HepG2 (cell line): ENCODE data around the gene IQCE. TPM values are rescaled to one million over a fixed set of nuclear protein-coding genes. Genes with fewer than 3 reads are reported as not detected.
A peak's percentile ranks its signal among the peaks of the same experiment; 100 is the strongest.

Experiments used
- ASH2L ChIP-seq: fragments of 300-600, 200-600 bp; sonication (generic); IDR thresholded peaks from 2 replicates; pipeline ENCODE4 v1.7.0; 2017; ENCODE audit warnings: low read depth, mild to moderate bottlenecking, moderate library complexity, mixed read lengths, low read length; ENCODE audit not compliant: insufficient read length
- EZH2 ChIP-seq: conservative IDR thresholded peaks from 2 replicates; pipeline ENCODE4 v1.6.1; 2012; ENCODE audit warnings: mild to moderate bottlenecking, low read depth, low read length, moderate library complexity
- GABPB1 ChIP-seq: IDR thresholded peaks from 2 replicates; pipeline ENCODE4 v1.6.1; 2016; ENCODE audit warnings: mild to moderate bottlenecking, missing genetic modification reagents, moderate library complexity, missing compliant biosample characterization
- HMG20A ChIP-seq: IDR thresholded peaks from 2 replicates; pipeline ENCODE4 v1.6.1; 2016; ENCODE audit warnings: borderline replicate concordance
- JARID2 ChIP-seq: sonication (generic); formaldehyde crosslinking; IDR thresholded peaks from 2 replicates; pipeline ENCODE4 v1.8.1; 2023; ENCODE audit warnings: missing genetic modification reagents, inconsistent platforms; ENCODE audit not compliant: insufficient replicate concordance
- LCORL ChIP-seq, 2 experiments: fragments of 450-650 bp in 1 of 2; sonication (generic) in 1 of 2; formaldehyde crosslinking in 1 of 2; IDR thresholded peaks; 2 replicates each; pipeline versions ENCODE4 v1.5.0 to v1.6.1; 2017 to 2020; ENCODE audit warnings: antibody characterized with exemption in 1 of 2, missing genetic modification reagents in 1 of 2
- MATR3 ChIP-seq: sonication (generic); formaldehyde crosslinking; IDR thresholded peaks from 2 replicates; pipeline ENCODE4 v1.4.0; 2020; ENCODE audit warnings: missing genetic modification reagents
- MEF2D ChIP-seq: sonication (generic); formaldehyde crosslinking; IDR thresholded peaks from 2 replicates; pipeline ENCODE4 v1.5.1; 2020; ENCODE audit warnings: mild to moderate bottlenecking, missing genetic modification reagents
- MEIS1 ChIP-seq: sonication (generic); formaldehyde crosslinking; IDR thresholded peaks from 2 replicates; pipeline ENCODE4 v1.9.0; 2021; ENCODE audit warnings: mild to moderate bottlenecking, missing genetic modification reagents, moderate library complexity, borderline replicate concordance
- NFIC ChIP-seq: IDR thresholded peaks from 2 replicates; pipeline ENCODE4 v1.6.1; 2012; ENCODE audit warnings: mild to moderate bottlenecking, low read length, inconsistent platforms
- PAF1 ChIP-seq: IDR thresholded peaks from 2 replicates; pipeline ENCODE4 v1.6.1; 2016; ENCODE audit warnings: missing genetic modification reagents, missing compliant biosample characterization
- RAD21 ChIP-seq: fragments of 450-650 bp; formaldehyde crosslinking; IDR thresholded peaks from 2 replicates; pipeline ENCODE4 v1.5.0; 2020; ENCODE audit warnings: mild to moderate bottlenecking
- SAFB2 ChIP-seq: sonication (generic); formaldehyde crosslinking; IDR thresholded peaks from 2 replicates; pipeline ENCODE4 v1.5.1; 2020; ENCODE audit warnings: missing genetic modification reagents, low read depth, mild to moderate bottlenecking, borderline replicate concordance
- SAP130 ChIP-seq: IDR thresholded peaks from 2 replicates; pipeline ENCODE4 v1.6.1; 2016; ENCODE audit warnings: low read depth
- SMYD3 ChIP-seq: sonication (generic); formaldehyde crosslinking; IDR thresholded peaks from 2 replicates; pipeline ENCODE4 v1.8.1; 2023; ENCODE audit warnings: mild to moderate bottlenecking, missing genetic modification reagents
- SP4 ChIP-seq: sonication (generic); formaldehyde crosslinking; IDR thresholded peaks from 2 replicates; pipeline ENCODE4 v1.8.1; 2023; ENCODE audit warnings: mild to moderate bottlenecking, missing genetic modification reagents
- SRSF9 ChIP-seq: fragments of 200-400 bp; formaldehyde crosslinking; IDR thresholded peaks from 2 replicates; pipeline ENCODE4 v1.6.1; 2018; ENCODE audit warnings: borderline replicate concordance, mild to moderate bottlenecking, low read depth, low read length; ENCODE audit not compliant: insufficient read depth, poor library complexity, severe bottlenecking
- TCF12 ChIP-seq, 2 experiments: fragments of 450-650 bp in 1 of 2; sonication (generic) in 1 of 2; formaldehyde crosslinking in 1 of 2; IDR thresholded peaks; 2 replicates each; pipeline versions ENCODE4 v1.6.1 to v1.8.0; 2017 to 2022; ENCODE audit warnings: antibody characterized with exemption in 1 of 2, mild to moderate bottlenecking in 1 of 2, missing genetic modification reagents in 1 of 2, moderate library complexity in 1 of 2
- THRA ChIP-seq: sonication (generic); formaldehyde crosslinking; IDR thresholded peaks from 2 replicates; pipeline ENCODE4 v1.4.0; 2020; ENCODE audit warnings: missing genetic modification reagents, borderline replicate concordance
- TIGD3 ChIP-seq: sonication (generic); formaldehyde crosslinking; IDR thresholded peaks from 2 replicates; pipeline ENCODE4 v1.5.1; 2020; ENCODE audit warnings: mild to moderate bottlenecking, missing genetic modification reagents, borderline replicate concordance
- ZBTB25 ChIP-seq: IDR thresholded peaks from 2 replicates; pipeline ENCODE4 v1.6.1; 2018; ENCODE audit warnings: missing genetic modification reagents
- ZFP62 ChIP-seq: sonication (generic); formaldehyde crosslinking; IDR thresholded peaks from 2 replicates; pipeline ENCODE4 v1.4.0; 2020; ENCODE audit warnings: missing genetic modification reagents
- ZNF180 ChIP-seq: sonication (generic); formaldehyde crosslinking; IDR thresholded peaks from 2 replicates; pipeline ENCODE4 v1.4.0; 2020; ENCODE audit warnings: low read depth, missing genetic modification reagents, borderline replicate concordance
- ZNF589 ChIP-seq: sonication (generic); formaldehyde crosslinking; conservative IDR thresholded peaks from 2 replicates; pipeline ENCODE4 v1.8.0; 2022; ENCODE audit warnings: mild to moderate bottlenecking, moderate library complexity, missing genetic modification reagents
- ZNF784 ChIP-seq: sonication (generic); formaldehyde crosslinking; IDR thresholded peaks from 2 replicates; pipeline ENCODE4 v1.5.1; 2020; ENCODE audit warnings: missing genetic modification reagents, mild to moderate bottlenecking, borderline replicate concordance
- polyA plus RNA-seq, 8 experiments: library from polyadenylated mRNA; depleted of rRNA in 3 of 8; stranded (reverse) in 7 of 8; unstranded in 1 of 8; fragments of >200 nt; fragmentation: Illumina TruSeq in 4 of 8; extraction: Trizol in 4 of 8; gene quantifications; 2 replicates each; pipeline versions ENCODE4 v1.2.1 to v1.2.3, GENCODE V29; 2011 to 2016; ENCODE audit warnings: low read depth in 4 of 8, missing spikeins in 1 of 8, mixed read lengths in 1 of 8; ENCODE audit not compliant: insufficient read depth in 1 of 8
- total RNA-seq, 5 experiments: library from RNA; depleted of rRNA; stranded (reverse); fragments of >200 nt; fragmentation: Illumina TruSeq; extraction: Trizol; gene quantifications; 2 replicates each; pipeline ENCODE4 v1.2.3, GENCODE V29; 2016; ENCODE audit warnings: low read depth in 1 of 5

IQCE gene
- total and polyA plus RNA-seq, 2 of the 13 experiments (the other 11 are each of a cell fraction or from before 2014, with no cell fraction given): 1.5 to 2.5 TPM

DNA sequence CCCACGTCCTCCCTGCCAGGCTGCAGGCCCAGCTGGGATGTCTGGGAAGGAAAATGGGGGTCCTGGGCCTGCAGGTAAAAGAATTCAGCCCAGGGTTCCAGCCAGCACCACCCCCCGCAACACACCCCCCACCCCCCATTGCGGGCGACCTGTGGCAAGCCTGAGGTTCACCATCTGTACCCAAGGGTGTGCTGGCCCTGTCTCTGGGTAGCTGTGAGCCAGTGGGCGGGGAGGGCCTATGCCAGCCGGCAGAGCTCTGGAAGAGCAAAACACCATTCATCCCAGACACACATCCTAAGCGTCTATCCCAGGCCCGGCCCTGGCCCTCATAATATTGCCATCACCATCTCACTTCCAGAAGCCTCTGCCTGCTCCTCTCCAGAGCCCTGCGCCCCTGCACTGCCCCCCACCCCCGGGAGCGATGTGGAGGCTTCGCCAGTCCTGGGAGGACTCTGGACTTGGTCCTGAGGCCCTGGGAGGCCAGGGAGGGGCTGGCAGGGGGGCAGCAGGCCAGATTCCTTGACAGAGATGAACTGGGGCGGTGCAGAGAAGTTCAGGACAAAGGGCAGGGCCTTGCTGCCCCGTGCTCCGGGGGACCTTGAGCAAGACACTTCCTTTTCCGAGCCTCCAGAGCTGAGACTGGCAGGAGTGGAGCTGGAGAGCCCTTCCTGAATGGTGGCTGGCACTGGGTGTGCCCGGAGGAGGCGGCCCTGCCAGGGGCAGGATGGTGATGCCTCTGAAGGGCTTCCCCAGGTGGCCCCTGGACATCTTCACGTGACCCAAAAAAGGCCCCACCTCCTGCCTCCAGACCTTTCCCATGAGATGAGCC, 64.3 kb downstream of the IQCE start (continued):
- TF ChIP-seq TCF12 (IDR thresholded peaks at IDR 0.05): no peak
- TF ChIP-seq TCF12 (CRISPR knock-in tag; IDR thresholded peaks at IDR 0.05): peak; percentile 97
- TF ChIP-seq SP4 (CRISPR knock-in tag): no peak
- TF ChIP-seq GABPB1: peak; percentile 67
- no peak for TF ChIP-seq SMYD3
- no peak for TF ChIP-seq RAD21 (CRISPR knock-in tag)
- peak; percentile 56; the same call in 1 of the 2 replicates for TF ChIP-seq ZBTB25 (CRISPR knock-in tag)
- no peak for TF ChIP-seq LCORL (IDR thresholded peaks at IDR 0.05)
- TF ChIP-seq LCORL (CRISPR knock-in tag; IDR thresholded peaks at IDR 0.05): peak; percentile 96
- TF ChIP-seq PAF1 (CRISPR knock-in tag): no peak
- TF ChIP-seq ASH2L: no peak
- TF ChIP-seq MATR3 (CRISPR knock-in tag): no peak
- TF ChIP-seq EZH2: no peak
- TF ChIP-seq TIGD3 (CRISPR knock-in tag): no peak
- TF ChIP-seq SAP130 (CRISPR knock-in tag): peak; percentile 78
- TF ChIP-seq SRSF9: no peak
- TF ChIP-seq ZNF784 (CRISPR knock-in tag): no peak; the same call in 1 of the 2 replicates
- peak; percentile 56; the same call in 1 of the 2 replicates for TF ChIP-seq HMG20A (CRISPR knock-in tag)
- TF ChIP-seq MEIS1 (CRISPR knock-in tag): peak; percentile 80; the same call in 1 of the 2 replicates
- peak; percentile 67; the same call in 1 of the 2 replicates for TF ChIP-seq ZNF589 (CRISPR knock-in tag)
- 0 out of 2 replicates have a peak, but pooled peaks have one; percentile 66 for TF ChIP-seq NFIC
- no peak for TF ChIP-seq ZFP62 (CRISPR knock-in tag)
- no peak for TF ChIP-seq ZNF180
- TF ChIP-seq SAFB2 (CRISPR knock-in tag): no peak
- peak; percentile 67 for TF ChIP-seq MEF2D (CRISPR knock-in tag)
- TF ChIP-seq JARID2 (CRISPR knock-in tag): no peak
- TF ChIP-seq THRA (CRISPR knock-in tag): peak; percentile 84
